HEK293 (cell line): Measurements from ENCODE around the gene PARK7.

Experiments
- CTCF ChIA-PET: fragments of 350-600 bp; formaldehyde crosslinking; extraction: SDS; loops from one replicate; lab custom pipeline; 2021; ENCODE audit warnings: antibody characterized with exemption; lab: Yijun Ruan, JAX
- POLR2A ChIA-PET: fragments of 300-600 bp; formaldehyde crosslinking; extraction: SDS; loops from one replicate; lab custom pipeline; 2020; ENCODE audit warnings: antibody characterized with exemption, inconsistent platforms; lab: Yijun Ruan, JAX
- H3K27ac ChIP-seq: fragments of 200-500 bp; sonication (Bioruptor generic); 2 replicates; pipeline ENCODE4 v1.5.1; 2014; ENCODE audit warnings: low read depth, low read length, control low read depth, inconsistent platforms; ENCODE audit errors: extremely low read depth
- H3K36me3 ChIP-seq, 2 experiments: fragments of 200-500 bp in 1 of 2; sonication (Bioruptor generic) in 1 of 2; 1 replicate in 1 of 2; 2 replicates in 1 of 2; pipeline ENCODE4 v1.5.1; 2014 to 2017; ENCODE audit warnings: inconsistent platforms in 2 of 2, low read length in 2 of 2; ENCODE audit not compliant: control insufficient read depth in 2 of 2, insufficient read depth in 1 of 2
- H3K4me1 ChIP-seq: fragments of 200-500 bp; sonication (Bioruptor generic); 2 replicates; pipeline ENCODE4 v1.5.1; 2014; ENCODE audit warnings: mild to moderate bottlenecking, low read length, inconsistent platforms; ENCODE audit not compliant: control insufficient read depth, insufficient read depth
- H3K4me3 ChIP-seq: 2 replicates; pipeline ENCODE4 v1.5.1; 2011; ENCODE audit warnings: low read depth, mild to moderate bottlenecking, control low read depth, low read length, moderate library complexity
- H3K9me3 ChIP-seq: fragments of 200-500 bp; sonication (Bioruptor generic); 2 replicates; pipeline ENCODE4 v1.5.1; 2014; ENCODE audit warnings: low read depth, low read length, inconsistent platforms; ENCODE audit not compliant: control insufficient read depth, insufficient read depth
- ELK4 ChIP-seq: IDR thresholded peaks from 2 replicates; pipeline ENCODE4 v1.6.1; 2011; ENCODE audit warnings: mild to moderate bottlenecking, low read depth, low read length, borderline replicate concordance
- HOXC10 ChIP-seq: sonication (generic); formaldehyde crosslinking; IDR thresholded peaks from 2 replicates; pipeline ENCODE4 v1.8.1; 2023; ENCODE audit warnings: mild to moderate bottlenecking, missing genetic modification reagents
- MYNN ChIP-seq: fragments of 450-650 bp; formaldehyde crosslinking; IDR thresholded peaks from 2 replicates; pipeline ENCODE4 v1.5.1; 2016; ENCODE audit warnings: missing biosample characterization, missing genetic modification characterization, borderline replicate concordance
- SETDB1 ChIP-seq: IDR thresholded peaks from one replicate; pipeline ENCODE4 v1.6.1; 2017; ENCODE audit warnings: mild to moderate bottlenecking, low read length, moderate library complexity, mixed read lengths; ENCODE audit not compliant: insufficient read length
- WT1 ChIP-seq: fragments of 450-650 bp; formaldehyde crosslinking; IDR thresholded peaks from 2 replicates; pipeline ENCODE4 v1.5.1; 2016; ENCODE audit warnings: missing biosample characterization, missing genetic modification characterization
- ZNF169 ChIP-seq: fragments of 450-650 bp; formaldehyde crosslinking; IDR thresholded peaks from 2 replicates; pipeline ENCODE4 v1.5.1; 2016; ENCODE audit warnings: missing biosample characterization, missing genetic modification characterization
- ZNF280C ChIP-seq: fragments of 450-650 bp; formaldehyde crosslinking; IDR thresholded peaks from 2 replicates; pipeline ENCODE4 v1.5.1; 2016; ENCODE audit warnings: missing biosample characterization, missing genetic modification characterization
- ZNF324 ChIP-seq: fragments of 450-650 bp; formaldehyde crosslinking; IDR thresholded peaks from 2 replicates; pipeline ENCODE4 v1.5.1; 2016; ENCODE audit warnings: missing biosample characterization, missing genetic modification characterization
- ZNF350 ChIP-seq: fragments of 450-650 bp; formaldehyde crosslinking; IDR thresholded peaks from 2 replicates; pipeline ENCODE4 v1.5.0; 2017; ENCODE audit warnings: missing biosample characterization, mild to moderate bottlenecking, missing genetic modification characterization
- TF ChIP-seq, protein P1 (sequence below): fragments of 450-650 bp; formaldehyde crosslinking; conservative IDR thresholded peaks from 2 replicates; pipeline ENCODE4 v1.5.1; 2016; ENCODE audit warnings: low read depth, missing biosample characterization, missing genetic modification characterization
- TF ChIP-seq, protein P2 (sequence below): fragments of 450-650 bp; formaldehyde crosslinking; IDR thresholded peaks from 2 replicates; pipeline ENCODE4 v1.5.1; 2016; ENCODE audit warnings: missing biosample characterization, missing genetic modification characterization
- TF ChIP-seq, protein P3 (sequence below): fragments of 450-650 bp; formaldehyde crosslinking; IDR thresholded peaks from 2 replicates; pipeline ENCODE4 v1.5.1; 2016; ENCODE audit warnings: missing biosample characterization, missing genetic modification characterization

Gene PARK7

GRCh38 chr1:7967196-7967595 lies 5.7 kb downstream of the PARK7 start (continued):
- TF ChIP-seq, protein P1, sequence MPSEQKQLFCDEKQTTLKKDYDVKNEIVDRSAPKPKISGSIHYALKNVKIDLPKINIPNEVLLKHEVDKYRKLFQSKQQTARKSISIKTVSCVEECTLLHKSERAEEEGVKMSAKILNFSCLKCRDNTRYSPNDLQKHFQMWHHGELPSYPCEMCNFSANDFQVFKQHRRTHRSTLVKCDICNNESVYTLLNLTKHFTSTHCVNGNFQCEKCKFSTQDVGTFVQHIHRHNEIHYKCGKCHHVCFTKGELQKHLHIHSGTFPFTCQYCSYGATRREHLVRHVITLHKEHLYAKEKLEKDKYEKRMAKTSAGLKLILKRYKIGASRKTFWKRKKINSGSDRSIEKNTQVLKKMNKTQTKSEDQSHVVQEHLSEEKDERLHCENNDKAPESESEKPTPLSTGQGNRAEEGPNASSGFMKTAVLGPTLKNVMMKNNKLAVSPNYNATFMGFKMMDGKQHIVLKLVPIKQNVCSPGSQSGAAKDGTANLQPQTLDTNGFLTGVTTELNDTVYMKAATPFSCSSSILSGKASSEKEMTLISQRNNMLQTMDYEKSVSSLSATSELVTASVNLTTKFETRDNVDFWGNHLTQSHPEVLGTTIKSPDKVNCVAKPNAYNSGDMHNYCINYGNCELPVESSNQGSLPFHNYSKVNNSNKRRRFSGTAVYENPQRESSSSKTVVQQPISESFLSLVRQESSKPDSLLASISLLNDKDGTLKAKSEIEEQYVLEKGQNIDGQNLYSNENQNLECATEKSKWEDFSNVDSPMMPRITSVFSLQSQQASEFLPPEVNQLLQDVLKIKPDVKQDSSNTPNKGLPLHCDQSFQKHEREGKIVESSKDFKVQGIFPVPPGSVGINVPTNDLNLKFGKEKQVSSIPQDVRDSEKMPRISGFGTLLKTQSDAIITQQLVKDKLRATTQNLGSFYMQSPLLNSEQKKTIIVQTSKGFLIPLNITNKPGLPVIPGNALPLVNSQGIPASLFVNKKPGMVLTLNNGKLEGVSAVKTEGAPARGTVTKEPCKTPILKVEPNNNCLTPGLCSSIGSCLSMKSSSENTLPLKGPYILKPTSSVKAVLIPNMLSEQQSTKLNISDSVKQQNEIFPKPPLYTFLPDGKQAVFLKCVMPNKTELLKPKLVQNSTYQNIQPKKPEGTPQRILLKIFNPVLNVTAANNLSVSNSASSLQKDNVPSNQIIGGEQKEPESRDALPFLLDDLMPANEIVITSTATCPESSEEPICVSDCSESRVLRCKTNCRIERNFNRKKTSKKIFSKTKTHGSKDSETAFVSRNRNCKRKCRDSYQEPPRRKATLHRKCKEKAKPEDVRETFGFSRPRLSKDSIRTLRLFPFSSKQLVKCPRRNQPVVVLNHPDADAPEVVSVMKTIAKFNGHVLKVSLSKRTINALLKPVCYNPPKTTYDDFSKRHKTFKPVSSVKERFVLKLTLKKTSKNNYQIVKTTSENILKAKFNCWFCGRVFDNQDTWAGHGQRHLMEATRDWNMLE (tag by site-specific recombination): no peak
- no peak for TF ChIP-seq SETDB1
- no peak for TF ChIP-seq ELK4
- no peak for TF ChIP-seq ZNF324 (tag by site-specific recombination)
- TF ChIP-seq WT1 (tag by site-specific recombination): no peak

- peaks cover 85 to 97% of the 10 kb centered on the region in 2 experiments for H3K36me3 ChIP-seq
- POLR2A ChIA-PET: no interaction called here
- no peak overlapping the region for H3K4me3 ChIP-seq
- no peak overlapping the region for H3K27ac ChIP-seq
- H3K9me3 ChIP-seq: no peaks in the 10 kb centered on the region
- no peaks in the 10 kb centered on the region for H3K4me1 ChIP-seq
- TF ChIP-seq, protein P2, sequence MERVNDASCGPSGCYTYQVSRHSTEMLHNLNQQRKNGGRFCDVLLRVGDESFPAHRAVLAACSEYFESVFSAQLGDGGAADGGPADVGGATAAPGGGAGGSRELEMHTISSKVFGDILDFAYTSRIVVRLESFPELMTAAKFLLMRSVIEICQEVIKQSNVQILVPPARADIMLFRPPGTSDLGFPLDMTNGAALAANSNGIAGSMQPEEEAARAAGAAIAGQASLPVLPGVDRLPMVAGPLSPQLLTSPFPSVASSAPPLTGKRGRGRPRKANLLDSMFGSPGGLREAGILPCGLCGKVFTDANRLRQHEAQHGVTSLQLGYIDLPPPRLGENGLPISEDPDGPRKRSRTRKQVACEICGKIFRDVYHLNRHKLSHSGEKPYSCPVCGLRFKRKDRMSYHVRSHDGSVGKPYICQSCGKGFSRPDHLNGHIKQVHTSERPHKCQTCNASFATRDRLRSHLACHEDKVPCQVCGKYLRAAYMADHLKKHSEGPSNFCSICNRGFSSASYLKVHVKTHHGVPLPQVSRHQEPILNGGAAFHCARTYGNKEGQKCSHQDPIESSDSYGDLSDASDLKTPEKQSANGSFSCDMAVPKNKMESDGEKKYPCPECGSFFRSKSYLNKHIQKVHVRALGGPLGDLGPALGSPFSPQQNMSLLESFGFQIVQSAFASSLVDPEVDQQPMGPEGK: no peak
- TF ChIP-seq ZNF169 (tag by site-specific recombination) (no peak), ZNF350 (no peak), ZNF280C (no peak), MYNN (no peak)
- TF ChIP-seq, protein P3, sequence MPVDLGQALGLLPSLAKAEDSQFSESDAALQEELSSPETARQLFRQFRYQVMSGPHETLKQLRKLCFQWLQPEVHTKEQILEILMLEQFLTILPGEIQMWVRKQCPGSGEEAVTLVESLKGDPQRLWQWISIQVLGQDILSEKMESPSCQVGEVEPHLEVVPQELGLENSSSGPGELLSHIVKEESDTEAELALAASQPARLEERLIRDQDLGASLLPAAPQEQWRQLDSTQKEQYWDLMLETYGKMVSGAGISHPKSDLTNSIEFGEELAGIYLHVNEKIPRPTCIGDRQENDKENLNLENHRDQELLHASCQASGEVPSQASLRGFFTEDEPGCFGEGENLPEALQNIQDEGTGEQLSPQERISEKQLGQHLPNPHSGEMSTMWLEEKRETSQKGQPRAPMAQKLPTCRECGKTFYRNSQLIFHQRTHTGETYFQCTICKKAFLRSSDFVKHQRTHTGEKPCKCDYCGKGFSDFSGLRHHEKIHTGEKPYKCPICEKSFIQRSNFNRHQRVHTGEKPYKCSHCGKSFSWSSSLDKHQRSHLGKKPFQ (tag by site-specific recombination): no peak
- CTCF ChIA-PET: interaction anchor here (0.6 to 4.1 kb wide), 2 partner anchors 8 to 216 kb away, joined by 4 to 27 read pairs; no protein-coding TSS in a partner anchor
Measured at GRCh38 chr1:7967651-7968050, 6.1 kb downstream of the PARK7 start.

- no peaks in the 10 kb centered on the region for H3K4me1 ChIP-seq
- TF ChIP-seq HOXC10 (CRISPR knock-in tag): no peak
- CTCF ChIA-PET: no interaction called here
- no peak overlapping the region for H3K4me3 ChIP-seq
- H3K27ac ChIP-seq: no peak overlapping the region
- peaks cover 75 to 80% of the 10 kb centered on the region in 2 experiments for H3K36me3 ChIP-seq
- POLR2A ChIA-PET: no interaction called here
- no peaks in the 10 kb centered on the region for H3K9me3 ChIP-seq
Measured at GRCh38 chr1:7970246-7970645, 8.7 kb downstream of the PARK7 start.
